ENCODE results near the gene MAU2.

MAU2 gene, protein sequence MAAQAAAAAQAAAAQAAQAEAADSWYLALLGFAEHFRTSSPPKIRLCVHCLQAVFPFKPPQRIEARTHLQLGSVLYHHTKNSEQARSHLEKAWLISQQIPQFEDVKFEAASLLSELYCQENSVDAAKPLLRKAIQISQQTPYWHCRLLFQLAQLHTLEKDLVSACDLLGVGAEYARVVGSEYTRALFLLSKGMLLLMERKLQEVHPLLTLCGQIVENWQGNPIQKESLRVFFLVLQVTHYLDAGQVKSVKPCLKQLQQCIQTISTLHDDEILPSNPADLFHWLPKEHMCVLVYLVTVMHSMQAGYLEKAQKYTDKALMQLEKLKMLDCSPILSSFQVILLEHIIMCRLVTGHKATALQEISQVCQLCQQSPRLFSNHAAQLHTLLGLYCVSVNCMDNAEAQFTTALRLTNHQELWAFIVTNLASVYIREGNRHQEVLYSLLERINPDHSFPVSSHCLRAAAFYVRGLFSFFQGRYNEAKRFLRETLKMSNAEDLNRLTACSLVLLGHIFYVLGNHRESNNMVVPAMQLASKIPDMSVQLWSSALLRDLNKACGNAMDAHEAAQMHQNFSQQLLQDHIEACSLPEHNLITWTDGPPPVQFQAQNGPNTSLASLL

DNA sequence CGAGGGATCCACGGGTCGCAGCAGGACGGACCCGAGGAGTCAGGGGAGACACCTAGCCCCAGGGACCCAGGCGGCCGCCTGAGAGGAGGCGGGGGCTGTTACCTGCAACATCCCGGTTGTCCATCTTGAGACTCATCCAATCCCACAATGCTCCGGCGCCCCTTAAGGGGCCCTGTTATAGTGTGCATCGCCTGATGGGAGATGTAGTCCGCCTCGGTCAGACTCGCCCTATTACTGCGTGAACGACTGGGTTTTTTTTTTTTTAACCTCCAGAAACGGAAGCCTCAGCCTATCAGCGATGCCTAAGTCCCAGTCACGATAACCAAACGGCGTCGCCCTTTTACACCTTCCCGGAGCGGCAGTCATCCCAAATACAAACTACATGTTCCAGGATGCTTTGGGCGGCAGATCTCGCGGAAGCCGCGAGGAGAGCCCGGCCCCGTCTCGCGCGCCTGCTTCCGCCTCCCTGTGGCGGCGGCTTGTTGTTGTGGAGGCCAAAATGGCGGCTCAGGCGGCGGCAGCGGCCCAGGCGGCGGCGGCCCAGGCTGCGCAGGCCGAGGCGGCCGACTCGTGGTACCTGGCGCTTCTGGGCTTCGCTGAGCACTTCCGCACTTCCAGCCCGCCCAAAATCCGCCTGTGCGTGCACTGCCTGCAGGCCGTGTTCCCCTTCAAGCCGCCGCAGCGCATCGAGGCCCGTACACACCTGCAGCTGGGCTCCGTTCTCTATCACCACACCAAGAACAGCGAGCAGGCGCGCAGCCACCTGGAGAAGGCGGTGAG, at the start of gene MAU2, which contains the start of gene SUGP1:
Gene MAU2, plus strand, starts transcription at position 469 of the 780 bp plus-strand sequence. Its CDS starts 31 bp downstream, at position 500.
Gene SUGP1, minus strand, starts transcription at position 149 of the 780 bp plus-strand sequence. Its CDS starts 13 bp downstream, at position 136.
- Histone ChIP-seq H3K4me3 (ENCODE audit: low read length in 2 of 2) (peak within 1 kb of the TSS; percentile 86 to 93), H3K36me3 (ENCODE audit: control insufficient read depth in 2 of 2, insufficient read depth in 2 of 2, low read length in 2 of 2) (peaks cover 19 to 24% of the 10 kb centered on the region in 2 donors), H3K27ac (ENCODE audit: low read depth in 2 of 2, low read length in 2 of 2) (peak within 1 kb of the TSS; percentile 82 to 90), H3K9ac (ENCODE audit: low read depth in 1 of 2, low read length in 2 of 2) (peak within 1 kb of the TSS; percentile 93 to 99), H3K4me1 (ENCODE audit: control insufficient read depth in 2 of 2, insufficient read depth in 2 of 2, low read length in 2 of 2) (peaks cover 4 to 16% of the 10 kb centered on the region in 2 donors), H3K27me3 (ENCODE audit: control insufficient read depth in 2 of 2, insufficient read depth in 2 of 2, low read length in 2 of 2) (no peaks in the 10 kb centered on the region), H3K9me3 (ENCODE audit: control insufficient read depth in 2 of 2, low read length in 2 of 2) (no peaks in the 10 kb centered on the region)

DNA sequence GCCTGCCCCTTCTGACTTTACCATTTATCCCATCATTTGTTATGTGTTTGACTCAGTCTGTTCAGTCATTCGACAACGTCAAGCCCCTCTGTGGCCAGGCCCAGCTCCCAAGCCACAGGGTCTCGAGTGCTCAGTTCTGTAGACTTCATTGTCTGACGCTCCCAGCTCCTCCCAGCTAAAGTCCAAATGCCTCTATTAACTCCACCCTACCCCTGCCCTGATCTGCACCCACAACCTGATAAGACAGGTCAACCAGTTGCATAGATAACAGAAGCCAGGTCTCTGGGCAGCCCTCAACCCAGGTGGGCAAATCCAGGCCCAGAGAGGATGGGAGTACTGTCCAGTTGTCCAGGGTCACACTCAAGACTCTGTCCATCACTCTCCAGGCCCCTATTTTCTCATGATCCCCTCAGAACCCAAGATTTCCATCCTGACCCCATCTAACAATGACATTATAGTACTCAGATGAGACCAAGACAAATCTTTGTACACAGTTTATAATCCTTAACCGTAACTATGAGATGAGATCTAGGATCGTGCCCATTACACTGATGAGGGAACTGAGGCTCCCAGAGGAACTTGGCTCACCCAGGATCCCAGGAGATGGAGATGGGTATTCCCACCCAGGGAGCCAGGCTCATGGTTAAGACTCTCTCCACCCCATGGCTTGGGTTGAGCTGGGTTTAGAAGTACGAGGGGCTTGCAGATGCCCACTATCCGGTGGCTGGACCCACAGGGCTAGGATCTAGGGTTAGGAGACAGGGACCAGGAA, 48.6 kb upstream of the MAU2 start:
- Histone ChIP-seq H3K4me3 (ENCODE audit: low read length in 2 of 2) (peak overlapping the region; percentile 33 to 58), H3K9ac (ENCODE audit: low read depth in 1 of 2, low read length in 2 of 2) (peak overlapping the region in 1 of 2 donors; percentile 17), H3K27me3 (ENCODE audit: control insufficient read depth in 2 of 2, insufficient read depth in 2 of 2, low read length in 2 of 2) (no peaks in the 10 kb centered on the region)

DNA sequence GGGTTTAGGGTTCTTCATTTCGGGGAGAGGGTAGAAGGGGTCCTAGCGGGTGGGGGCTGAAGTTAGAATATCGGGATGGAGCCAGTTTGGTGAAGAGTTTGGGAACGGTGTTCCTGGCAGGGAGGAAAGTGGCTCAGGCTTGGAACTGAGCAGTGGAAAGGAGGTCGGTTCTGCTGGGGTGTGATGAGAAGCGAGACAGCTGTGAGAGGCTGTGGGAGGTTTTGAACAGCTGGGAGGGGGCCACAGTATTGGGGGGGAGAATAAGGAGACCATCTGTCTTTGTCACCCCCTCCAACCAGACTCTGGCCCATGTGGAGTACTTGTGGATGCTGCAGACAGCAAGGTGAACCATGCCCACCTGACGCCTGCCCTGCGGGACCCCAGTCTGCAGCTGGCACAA, 46.5 kb upstream of the MAU2 start:
- H3K27me3 ChIP-seq (ENCODE audit: control insufficient read depth in 2 of 2, insufficient read depth in 2 of 2, low read length in 2 of 2), result no peaks in the 10 kb centered on the region
- H3K9ac ChIP-seq (ENCODE audit: low read depth in 1 of 2, low read length in 2 of 2), result no peak overlapping the region
- H3K36me3 ChIP-seq (ENCODE audit: control insufficient read depth in 2 of 2, insufficient read depth in 2 of 2, low read length in 2 of 2), result peaks cover 26 to 29% of the 10 kb centered on the region in 2 donors
- no peak overlapping the region for H3K4me3 ChIP-seq (ENCODE audit: low read length in 2 of 2)
- no peaks in the 10 kb centered on the region for H3K9me3 ChIP-seq (ENCODE audit: control insufficient read depth in 2 of 2, low read length in 2 of 2)
- H3K27ac ChIP-seq (ENCODE audit: low read depth in 2 of 2, low read length in 2 of 2), result no peak overlapping the region
- H3K4me1 ChIP-seq (ENCODE audit: control insufficient read depth in 2 of 2, insufficient read depth in 2 of 2, low read length in 2 of 2), result peaks cover 0 to 2% of the 10 kb centered on the region in 2 donors

More for the DNA sequence above, 48.6 kb upstream of the MAU2 start:
- Histone ChIP-seq H3K4me1 (ENCODE audit: control insufficient read depth in 2 of 2, insufficient read depth in 2 of 2, low read length in 2 of 2) (peaks cover 0 to 2% of the 10 kb centered on the region in 2 donors), H3K36me3 (ENCODE audit: control insufficient read depth in 2 of 2, insufficient read depth in 2 of 2, low read length in 2 of 2) (peaks cover 8 to 10% of the 10 kb centered on the region in 2 donors), H3K9me3 (ENCODE audit: control insufficient read depth in 2 of 2, low read length in 2 of 2) (no peaks in the 10 kb centered on the region), H3K27ac (ENCODE audit: low read depth in 2 of 2, low read length in 2 of 2) (no peak overlapping the region)

DNA sequence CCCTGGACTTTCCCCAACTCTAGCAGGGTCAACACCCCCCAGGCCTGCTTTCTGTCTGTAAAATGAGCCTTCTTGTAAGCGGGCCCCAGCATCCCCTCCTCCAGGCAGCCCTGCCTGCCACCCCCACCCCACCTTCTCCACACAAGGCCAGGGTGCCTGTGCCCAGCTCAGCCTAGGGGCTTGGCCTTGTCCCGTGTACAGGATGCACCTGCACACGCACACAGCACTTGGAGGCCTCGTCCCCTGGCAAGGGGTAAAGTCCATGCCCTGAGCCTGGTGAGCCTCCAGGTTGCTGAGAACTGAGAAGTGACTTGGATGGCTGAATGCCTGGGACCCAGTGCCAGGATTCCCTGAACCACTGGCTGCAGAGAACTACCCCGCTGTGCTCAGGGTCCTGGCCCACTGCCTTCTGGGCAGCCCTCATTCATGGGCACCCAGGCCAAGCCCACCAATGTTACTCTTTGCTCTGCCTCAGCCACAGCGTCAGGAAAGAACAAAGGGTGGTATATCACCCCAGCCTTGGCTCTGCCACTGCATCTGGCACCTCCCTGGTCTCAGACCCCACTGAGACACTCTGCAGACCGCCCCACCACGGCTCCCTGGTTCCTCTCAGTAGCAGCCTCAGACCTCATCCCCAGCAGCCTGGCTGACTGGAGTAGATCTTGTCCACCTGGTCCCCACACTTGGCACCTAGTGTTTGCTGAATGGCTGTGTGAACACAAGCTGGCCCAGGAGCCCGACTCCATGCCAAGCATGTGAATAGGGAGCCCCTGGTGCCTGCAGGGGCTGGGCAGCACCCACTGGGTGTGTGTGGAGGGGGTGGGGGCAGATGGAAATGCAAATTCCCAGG, 45.7 kb upstream of the MAU2 start:
- Histone ChIP-seq H3K9me3 (ENCODE audit: control insufficient read depth in 2 of 2, low read length in 2 of 2) (no peaks in the 10 kb centered on the region), H3K36me3 (ENCODE audit: control insufficient read depth in 2 of 2, insufficient read depth in 2 of 2, low read length in 2 of 2) (peaks cover 32 to 37% of the 10 kb centered on the region in 2 donors), H3K9ac (ENCODE audit: low read depth in 1 of 2, low read length in 2 of 2) (no peak overlapping the region)

DNA sequence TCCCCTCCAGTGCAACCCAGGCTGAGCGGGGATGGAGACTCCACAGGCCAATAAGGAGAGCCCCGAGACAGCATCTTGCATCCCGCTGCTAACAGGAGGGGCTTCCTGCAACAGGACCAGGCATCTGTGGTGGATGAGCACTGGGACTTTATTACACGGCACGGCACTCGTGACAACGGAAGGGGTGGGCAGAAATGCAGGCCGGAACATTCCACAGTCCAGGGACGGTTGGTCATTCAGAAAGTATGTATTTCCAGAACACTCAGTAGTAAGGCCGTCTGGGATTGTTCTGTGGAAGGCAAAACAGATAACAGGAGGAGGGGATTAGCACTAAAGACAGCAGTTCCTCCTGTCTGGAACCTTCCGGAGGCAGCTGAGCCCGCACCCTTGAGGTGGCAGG, 44.2 kb upstream of the MAU2 start:
- no peak overlapping the region for H3K9ac ChIP-seq (ENCODE audit: low read depth in 1 of 2, low read length in 2 of 2)
- H3K27me3 ChIP-seq (ENCODE audit: control insufficient read depth in 2 of 2, insufficient read depth in 2 of 2, low read length in 2 of 2), result no peaks in the 10 kb centered on the region
- no peaks in the 10 kb centered on the region for H3K9me3 ChIP-seq (ENCODE audit: control insufficient read depth in 2 of 2, low read length in 2 of 2)
- no peak overlapping the region for H3K27ac ChIP-seq (ENCODE audit: low read depth in 2 of 2, low read length in 2 of 2)
- peaks cover 0 to 2% of the 10 kb centered on the region in 2 donors for H3K4me1 ChIP-seq (ENCODE audit: control insufficient read depth in 2 of 2, insufficient read depth in 2 of 2, low read length in 2 of 2)
- H3K36me3 ChIP-seq (ENCODE audit: control insufficient read depth in 2 of 2, insufficient read depth in 2 of 2, low read length in 2 of 2), result peaks cover 45 to 51% of the 10 kb centered on the region in 2 donors
- no peak overlapping the region for H3K4me3 ChIP-seq (ENCODE audit: low read length in 2 of 2)

More for the DNA sequence above, 45.7 kb upstream of the MAU2 start:
- Histone ChIP-seq H3K27me3 (ENCODE audit: control insufficient read depth in 2 of 2, insufficient read depth in 2 of 2, low read length in 2 of 2) (no peaks in the 10 kb centered on the region), H3K4me1 (ENCODE audit: control insufficient read depth in 2 of 2, insufficient read depth in 2 of 2, low read length in 2 of 2) (peaks cover 0 to 2% of the 10 kb centered on the region in 2 donors), H3K27ac (ENCODE audit: low read depth in 2 of 2, low read length in 2 of 2) (no peak overlapping the region), H3K4me3 (ENCODE audit: low read length in 2 of 2) (no peak overlapping the region)

DNA sequence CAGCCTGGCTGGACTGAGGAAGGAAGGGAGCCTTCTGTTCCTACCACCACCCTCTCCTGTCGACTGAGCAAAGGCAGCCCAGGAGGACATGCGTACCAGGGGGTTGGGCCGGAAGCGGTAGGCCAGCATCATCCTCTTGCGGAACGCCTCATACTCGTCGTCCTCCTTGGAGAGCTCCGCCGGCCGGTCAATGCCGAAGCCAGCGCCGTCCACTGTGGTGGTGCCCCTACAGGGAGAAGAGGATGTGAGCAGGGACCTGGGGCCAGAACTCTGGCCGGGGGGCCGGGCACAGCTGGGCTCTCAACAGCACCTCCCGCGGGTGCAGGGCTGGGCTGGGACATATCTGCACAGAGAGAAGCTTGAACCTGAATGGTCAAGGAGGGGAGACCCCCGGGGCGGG, 43.8 kb upstream of the MAU2 start:
- no peak overlapping the region for H3K9ac ChIP-seq (ENCODE audit: low read depth in 1 of 2, low read length in 2 of 2)
- H3K4me3 ChIP-seq (ENCODE audit: low read length in 2 of 2), result no peak overlapping the region
- no peak overlapping the region for H3K27ac ChIP-seq (ENCODE audit: low read depth in 2 of 2, low read length in 2 of 2)
- H3K4me1 ChIP-seq (ENCODE audit: control insufficient read depth in 2 of 2, insufficient read depth in 2 of 2, low read length in 2 of 2), result peaks cover 0 to 2% of the 10 kb centered on the region in 2 donors
- H3K36me3 ChIP-seq (ENCODE audit: control insufficient read depth in 2 of 2, insufficient read depth in 2 of 2, low read length in 2 of 2), result peaks cover 49 to 55% of the 10 kb centered on the region in 2 donors
- no peaks in the 10 kb centered on the region for H3K9me3 ChIP-seq (ENCODE audit: control insufficient read depth in 2 of 2, low read length in 2 of 2)
- H3K27me3 ChIP-seq (ENCODE audit: control insufficient read depth in 2 of 2, insufficient read depth in 2 of 2, low read length in 2 of 2), result no peaks in the 10 kb centered on the region

DNA sequence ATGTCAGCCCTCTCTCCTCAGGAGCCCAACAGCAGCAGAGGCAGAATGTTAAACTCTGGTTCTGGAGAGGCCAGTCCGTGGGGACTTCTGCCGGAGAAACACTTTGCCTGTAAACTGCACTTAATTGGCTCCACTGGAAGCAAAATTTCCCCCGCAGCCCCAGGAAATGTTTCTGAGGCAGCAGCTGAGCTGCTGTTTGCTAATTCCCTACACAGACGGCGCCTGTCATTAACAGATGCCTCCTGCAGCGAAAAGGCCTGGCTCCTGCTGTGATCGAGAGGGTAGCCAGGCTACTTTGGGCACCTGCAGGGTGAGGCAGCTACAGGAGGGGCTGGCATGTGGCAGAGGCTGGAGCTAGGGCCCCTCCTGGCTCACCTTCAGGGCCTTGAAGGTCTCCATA, 42.3 kb upstream of the MAU2 start:
- no peaks in the 10 kb centered on the region for H3K9me3 ChIP-seq (ENCODE audit: control insufficient read depth in 2 of 2, low read length in 2 of 2)
- H3K27ac ChIP-seq (ENCODE audit: low read depth in 2 of 2, low read length in 2 of 2), result no peak overlapping the region
- H3K4me3 ChIP-seq (ENCODE audit: low read length in 2 of 2), result no peak overlapping the region
- peaks cover 49 to 58% of the 10 kb centered on the region in 2 donors for H3K36me3 ChIP-seq (ENCODE audit: control insufficient read depth in 2 of 2, insufficient read depth in 2 of 2, low read length in 2 of 2)
- H3K27me3 ChIP-seq (ENCODE audit: control insufficient read depth in 2 of 2, insufficient read depth in 2 of 2, low read length in 2 of 2), result no peaks in the 10 kb centered on the region
- H3K9ac ChIP-seq (ENCODE audit: low read depth in 1 of 2, low read length in 2 of 2), result no peak overlapping the region
- peaks cover 0 to 2% of the 10 kb centered on the region in 2 donors for H3K4me1 ChIP-seq (ENCODE audit: control insufficient read depth in 2 of 2, insufficient read depth in 2 of 2, low read length in 2 of 2)

DNA sequence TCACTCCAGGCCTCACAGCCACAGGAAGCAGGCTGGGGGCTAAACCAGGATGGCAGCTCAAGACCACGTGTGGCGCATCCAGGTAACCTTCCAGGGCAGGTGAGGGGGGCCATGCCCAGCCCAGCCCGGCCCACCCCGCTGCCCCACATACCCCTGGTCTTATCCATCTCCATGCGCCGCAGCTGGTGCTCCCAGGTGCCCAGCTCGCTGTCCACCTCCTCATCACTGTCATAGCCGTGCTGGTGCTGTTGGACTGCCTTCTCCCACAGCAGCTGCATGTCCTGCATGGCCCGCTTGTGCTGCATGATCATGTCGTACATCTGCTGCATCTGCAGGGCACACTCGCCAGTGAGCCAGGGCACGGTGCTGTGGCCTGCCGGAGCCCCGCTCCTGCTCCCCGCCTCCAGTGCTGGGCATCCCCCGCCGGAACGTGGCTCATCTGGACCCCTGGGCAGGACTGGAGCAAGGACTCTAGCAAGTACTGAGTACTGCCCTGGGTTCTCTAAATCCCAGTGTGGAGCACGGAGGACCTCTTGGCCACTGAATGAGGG, 41.5 kb upstream of the MAU2 start:
- H3K4me1 ChIP-seq (ENCODE audit: control insufficient read depth in 2 of 2, insufficient read depth in 2 of 2, low read length in 2 of 2), result peaks cover 0 to 2% of the 10 kb centered on the region in 2 donors
- no peak overlapping the region for H3K4me3 ChIP-seq (ENCODE audit: low read length in 2 of 2)
- no peaks in the 10 kb centered on the region for H3K9me3 ChIP-seq (ENCODE audit: control insufficient read depth in 2 of 2, low read length in 2 of 2)
- H3K9ac ChIP-seq (ENCODE audit: low read depth in 1 of 2, low read length in 2 of 2), result no peak overlapping the region
- H3K36me3 ChIP-seq (ENCODE audit: control insufficient read depth in 2 of 2, insufficient read depth in 2 of 2, low read length in 2 of 2), result peaks cover 51 to 64% of the 10 kb centered on the region in 2 donors
- no peaks in the 10 kb centered on the region for H3K27me3 ChIP-seq (ENCODE audit: control insufficient read depth in 2 of 2, insufficient read depth in 2 of 2, low read length in 2 of 2)
- H3K27ac ChIP-seq (ENCODE audit: low read depth in 2 of 2, low read length in 2 of 2), result no peak overlapping the region

All from mucosa of rectum (tissue), 2 donors.